Measurements from ENCODE around the gene NUDT3. TPM values are rescaled to one million over a fixed set of nuclear protein-coding genes. Genes with fewer than 3 reads are reported as not detected.
"Not testable (repeated sequence)": the region's sequence is repeated elsewhere in the genome, so short reads cannot be mapped to it uniquely, and the experiment has no call there.

NUDT3 gene
- total RNA-seq, 6 experiments from 2014 or later, result 14.5 to 22.7 (median 16.7) TPM

DNA sequence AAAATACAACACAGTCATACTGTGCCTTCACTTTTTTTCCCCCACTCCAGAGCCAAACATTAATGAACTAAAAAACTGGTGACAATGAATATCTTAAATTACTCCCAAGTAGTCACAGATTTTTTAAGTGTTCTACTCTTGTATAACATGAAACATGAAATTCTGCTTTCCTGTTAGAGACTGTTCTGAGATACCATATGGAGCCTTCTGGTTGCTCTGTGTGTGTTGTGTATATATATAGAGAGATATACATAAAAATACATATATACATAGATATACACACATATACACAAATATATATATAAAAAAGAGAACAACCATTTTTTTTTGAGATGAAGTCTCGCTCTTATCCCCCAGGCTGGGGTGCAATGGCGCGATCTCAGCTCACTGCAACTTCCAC is 63.5 kb downstream of the NUDT3 start:
- no peaks in the 10 kb centered on the region for H3K27me3 ChIP-seq
- WGBS (ENCODE audit: insufficient coverage, low coverage, low lambda C conversion rate, missing lambda C conversion rate), result 88% methylated on average over 2 of the region's 3 CpGs
- intact Hi-C loops (cut with DNase I), result no loop called here
- no peak for ATAC-seq
- H3K27ac ChIP-seq, result no peak overlapping the region
- peaks cover 0 to 5% (median 0%) of the 10 kb centered on the region in 4 donors for H3K4me1 ChIP-seq
- H3K36me3 ChIP-seq, result peaks cover 0 to 3% (median 0%) of the 10 kb centered on the region in 4 donors
- H3K4me3 ChIP-seq, result no peak overlapping the region
- TF ChIP-seq, protein P1, sequence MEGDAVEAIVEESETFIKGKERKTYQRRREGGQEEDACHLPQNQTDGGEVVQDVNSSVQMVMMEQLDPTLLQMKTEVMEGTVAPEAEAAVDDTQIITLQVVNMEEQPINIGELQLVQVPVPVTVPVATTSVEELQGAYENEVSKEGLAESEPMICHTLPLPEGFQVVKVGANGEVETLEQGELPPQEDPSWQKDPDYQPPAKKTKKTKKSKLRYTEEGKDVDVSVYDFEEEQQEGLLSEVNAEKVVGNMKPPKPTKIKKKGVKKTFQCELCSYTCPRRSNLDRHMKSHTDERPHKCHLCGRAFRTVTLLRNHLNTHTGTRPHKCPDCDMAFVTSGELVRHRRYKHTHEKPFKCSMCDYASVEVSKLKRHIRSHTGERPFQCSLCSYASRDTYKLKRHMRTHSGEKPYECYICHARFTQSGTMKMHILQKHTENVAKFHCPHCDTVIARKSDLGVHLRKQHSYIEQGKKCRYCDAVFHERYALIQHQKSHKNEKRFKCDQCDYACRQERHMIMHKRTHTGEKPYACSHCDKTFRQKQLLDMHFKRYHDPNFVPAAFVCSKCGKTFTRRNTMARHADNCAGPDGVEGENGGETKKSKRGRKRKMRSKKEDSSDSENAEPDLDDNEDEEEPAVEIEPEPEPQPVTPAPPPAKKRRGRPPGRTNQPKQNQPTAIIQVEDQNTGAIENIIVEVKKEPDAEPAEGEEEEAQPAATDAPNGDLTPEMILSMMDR (IDR thresholded peaks at IDR 0.05), result no peak
- TF ChIP-seq POLR2A (IDR thresholded peaks at IDR 0.05), result no peak
- no peak for DNase-seq
- H3K9me3 ChIP-seq, result no peaks in the 10 kb centered on the region

DNA sequence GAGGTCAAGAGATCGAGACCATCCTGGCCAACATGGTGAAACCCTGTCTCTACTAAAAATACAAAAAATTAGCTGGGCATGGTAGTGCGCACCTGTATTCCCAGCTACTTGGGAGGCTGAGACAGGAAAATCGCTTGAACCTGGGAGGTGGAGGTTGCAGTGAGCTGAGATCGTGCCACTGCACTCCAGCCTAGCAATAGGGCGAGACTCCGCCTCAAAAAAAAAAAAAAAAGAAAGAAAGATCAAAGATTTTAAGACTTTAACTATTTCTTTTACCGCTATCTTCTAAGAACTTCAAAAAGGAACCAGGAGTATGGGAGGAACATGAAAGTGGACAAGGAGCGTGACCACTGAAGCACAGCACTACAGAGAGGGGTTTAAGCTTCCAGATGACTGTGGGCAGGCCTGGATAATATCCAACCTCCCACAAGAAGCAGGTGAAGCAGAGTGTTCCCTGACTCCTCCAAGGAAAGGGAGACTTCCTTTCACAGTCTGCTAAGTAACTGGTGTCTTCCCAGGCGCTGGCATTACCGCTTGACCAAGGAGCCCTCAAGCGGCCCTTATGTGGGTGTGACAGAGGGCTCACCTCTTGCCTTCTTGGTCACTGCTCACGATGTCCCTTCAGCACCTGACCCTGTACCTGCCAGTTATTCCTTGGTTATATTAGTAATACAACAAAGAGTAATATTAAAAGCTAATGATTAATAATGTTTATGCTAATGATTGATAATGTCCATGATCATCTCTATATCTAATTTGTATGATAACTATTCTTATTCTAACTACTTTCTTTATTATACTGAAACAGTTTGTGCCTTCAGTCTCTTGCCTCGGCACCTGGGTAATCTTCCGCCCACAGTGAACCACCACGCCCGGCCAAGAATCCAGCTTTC is 64.9 kb downstream of the NUDT3 start:
- H3K27ac ChIP-seq; DNase-seq; intact Hi-C loops (cut with DNase I); ATAC-seq; H3K4me1 ChIP-seq; H3K4me3 ChIP-seq; H3K36me3 ChIP-seq; H3K9me3 ChIP-seq; H3K27me3 ChIP-seq: not testable (repeated sequence)
- WGBS (ENCODE audit: insufficient coverage, low coverage, low lambda C conversion rate, missing lambda C conversion rate), result 87% methylated on average over 10 of the region's 16 CpGs

DNA sequence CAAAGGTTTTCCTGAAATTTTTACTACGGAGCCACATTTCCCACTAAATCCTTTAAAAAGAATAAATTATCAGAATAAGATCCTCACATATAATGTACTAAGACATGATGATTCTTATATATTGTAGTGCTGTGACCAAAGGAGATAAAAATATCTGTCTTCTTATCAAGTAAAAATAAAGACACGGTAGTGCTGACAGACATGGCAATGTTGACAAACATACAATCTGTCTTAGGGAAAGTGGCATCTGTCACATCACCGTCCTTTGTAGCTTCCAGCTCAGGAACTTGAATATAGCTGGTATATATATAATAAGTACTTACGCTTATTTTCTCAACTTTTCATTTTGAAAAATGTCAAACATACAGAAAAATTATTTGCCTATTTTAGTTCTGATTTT is 66.8 kb downstream of the NUDT3 start:
- no peaks in the 10 kb centered on the region for H3K36me3 ChIP-seq
- WGBS (ENCODE audit: insufficient coverage, low coverage, low lambda C conversion rate, missing lambda C conversion rate), result 89% methylated on average over 4 of the region's 4 CpGs
- H3K27ac ChIP-seq, result no peak overlapping the region
- no peaks in the 10 kb centered on the region for H3K27me3 ChIP-seq
- H3K4me1 ChIP-seq, result no peaks in the 10 kb centered on the region
- no peaks in the 10 kb centered on the region for H3K9me3 ChIP-seq
- H3K4me3 ChIP-seq, result no peak overlapping the region
- intact Hi-C loops (cut with DNase I), result no loop called here
- DNase-seq (no peak), ATAC-seq (no peak)
- no peak for TF ChIP-seq POLR2A (IDR thresholded peaks at IDR 0.05)
- TF ChIP-seq, protein P1 (IDR thresholded peaks at IDR 0.05), result no peak

DNA sequence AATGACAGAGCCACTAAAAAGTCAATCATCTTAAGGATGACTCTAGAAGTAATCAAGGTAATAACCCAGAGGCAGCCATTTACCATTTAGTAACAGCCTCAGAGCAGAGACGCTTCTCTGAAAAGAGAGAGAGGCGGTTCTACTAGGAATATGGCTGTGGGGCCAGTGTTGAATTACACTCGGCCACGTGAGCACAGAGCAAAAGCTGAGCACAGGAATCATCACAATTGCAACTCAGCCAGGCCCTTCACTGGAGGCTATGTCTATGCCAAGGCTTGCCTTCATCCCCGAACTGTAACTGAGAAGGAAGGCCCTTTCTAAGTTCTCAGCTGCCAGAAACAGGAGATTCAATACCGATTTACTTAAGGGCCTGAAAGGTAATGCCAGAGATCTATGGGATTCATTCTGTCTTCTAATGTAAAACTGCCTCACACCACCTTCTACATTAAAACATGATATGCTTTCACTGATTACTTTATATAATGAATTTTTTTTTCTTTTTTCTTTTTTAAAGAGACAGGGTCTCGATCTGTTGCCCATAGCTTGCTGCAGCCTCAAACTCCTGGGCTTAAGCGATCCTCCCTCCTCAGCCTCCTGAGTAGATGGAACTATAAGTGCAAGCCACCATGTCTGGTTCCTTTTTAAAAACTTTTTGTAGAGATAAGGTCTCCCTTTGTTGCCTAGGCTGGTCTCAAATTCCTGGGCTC is 67.6 kb downstream of the NUDT3 start:
- 85% methylated on average over 5 of the region's 8 CpGs for WGBS (ENCODE audit: insufficient coverage, low coverage, low lambda C conversion rate, missing lambda C conversion rate)

DNA sequence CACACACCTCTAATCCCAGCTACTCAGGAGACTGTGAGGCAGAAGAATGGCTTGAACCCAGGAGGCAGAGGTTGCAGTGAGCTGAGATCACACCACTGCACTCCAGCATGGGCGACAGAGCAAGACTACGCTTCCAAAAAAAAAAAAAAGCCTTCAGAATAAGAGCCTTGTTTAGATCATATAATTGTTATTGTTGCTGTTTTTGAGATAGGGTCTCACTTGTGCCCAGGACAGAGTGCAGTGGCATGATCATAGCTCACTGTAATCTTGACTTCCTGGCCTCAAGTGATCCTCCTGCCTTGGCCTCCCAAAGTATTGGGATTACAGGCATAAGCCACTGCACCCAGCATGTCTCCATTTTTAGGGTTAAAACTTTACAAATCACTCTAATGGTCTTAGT is 68.2 kb downstream of the NUDT3 start:
- intact Hi-C loops (cut with DNase I); DNase-seq; H3K4me3 ChIP-seq; ATAC-seq; H3K27me3 ChIP-seq; H3K36me3 ChIP-seq; H3K9me3 ChIP-seq; H3K27ac ChIP-seq; H3K4me1 ChIP-seq: not testable (repeated sequence)
- WGBS (ENCODE audit: insufficient coverage, low coverage, low lambda C conversion rate, missing lambda C conversion rate), result 100% methylated on average over 1 of the region's 2 CpGs

More for the DNA sequence above, 67.6 kb downstream of the NUDT3 start:
- no peak for ATAC-seq
- H3K4me3 ChIP-seq, result no peak overlapping the region
- H3K9me3 ChIP-seq, result no peaks in the 10 kb centered on the region
- no peak overlapping the region for H3K27ac ChIP-seq
- intact Hi-C loops (cut with DNase I), result no loop called here
- no peak for DNase-seq
- H3K27me3 ChIP-seq, result no peaks in the 10 kb centered on the region
- no peak for TF ChIP-seq POLR2A (IDR thresholded peaks at IDR 0.05)
- TF ChIP-seq, protein P1 (IDR thresholded peaks at IDR 0.05), result no peak
- no peaks in the 10 kb centered on the region for H3K36me3 ChIP-seq
- H3K4me1 ChIP-seq, result no peaks in the 10 kb centered on the region
